Activated naive CD8-positive, alpha-beta T cell treated with anti-CD3 and anti-CD28 coated beads, Interleukin-2, amount 10 ng/mL, durations not matched to agents 7 days and 5 days (primary cell): ENCODE measurements around the gene CGREF1. TPM values are rescaled to one million over a fixed set of nuclear protein-coding genes. Genes with fewer than 3 reads are reported as not detected.
A peak's percentile ranks its signal among the peaks of the same experiment; 100 is the strongest.
"Not testable (repeated sequence)": the region's sequence is repeated elsewhere in the genome, so short reads cannot be mapped to it uniquely, and the experiment has no call there.

Source experiments
- ATAC-seq: fragments of 150-1000 bp; cut with Tn5 transposase; one replicate; pipeline ENCODE4 v1.10.0; 2021; ENCODE audit warnings: low read depth, moderate library complexity
- POLR2A ChIA-PET: fragments of 350-600 bp; sonication (Branson Sonifier 250); formaldehyde crosslinking; loops from one replicate; lab custom pipeline; 2021; ENCODE audit warnings: antibody characterized with exemption; lab: Charles Lee
- DNase-seq: peaks from one replicate; pipeline ENCODE4 v3.0.0; 2021
- H3K27ac Mint-ChIP-seq: one replicate; pipeline ENCODE4 v1.8.0; 2022; ENCODE audit warnings: mild to moderate bottlenecking, mixed read lengths
- H3K27me3 Mint-ChIP-seq: one replicate; pipeline ENCODE4 v1.8.0; 2022; ENCODE audit warnings: mild to moderate bottlenecking, moderate library complexity, mixed read lengths
- H3K36me3 Mint-ChIP-seq: one replicate; pipeline ENCODE4 v1.8.0; 2021; ENCODE audit warnings: mild to moderate bottlenecking, mixed read lengths
- H3K4me1 Mint-ChIP-seq: one replicate; pipeline ENCODE4 v1.8.0; 2021; ENCODE audit warnings: mixed read lengths
- H3K4me3 Mint-ChIP-seq: one replicate; pipeline ENCODE4 v1.8.0; 2022; ENCODE audit warnings: mild to moderate bottlenecking, moderate library complexity, mixed read lengths
- H3K9me3 Mint-ChIP-seq: one replicate; pipeline ENCODE4 v1.8.0; 2021; ENCODE audit warnings: mixed read lengths
- total RNA-seq, 2 experiments: library from RNA; stranded (reverse); gene quantifications; one replicate each; pipeline ENCODE4 v1.2.3, GENCODE V29; 2021

Gene CGREF1
- total RNA-seq, 2 experiments from 2014 or later: 1.6 TPM

DNA sequence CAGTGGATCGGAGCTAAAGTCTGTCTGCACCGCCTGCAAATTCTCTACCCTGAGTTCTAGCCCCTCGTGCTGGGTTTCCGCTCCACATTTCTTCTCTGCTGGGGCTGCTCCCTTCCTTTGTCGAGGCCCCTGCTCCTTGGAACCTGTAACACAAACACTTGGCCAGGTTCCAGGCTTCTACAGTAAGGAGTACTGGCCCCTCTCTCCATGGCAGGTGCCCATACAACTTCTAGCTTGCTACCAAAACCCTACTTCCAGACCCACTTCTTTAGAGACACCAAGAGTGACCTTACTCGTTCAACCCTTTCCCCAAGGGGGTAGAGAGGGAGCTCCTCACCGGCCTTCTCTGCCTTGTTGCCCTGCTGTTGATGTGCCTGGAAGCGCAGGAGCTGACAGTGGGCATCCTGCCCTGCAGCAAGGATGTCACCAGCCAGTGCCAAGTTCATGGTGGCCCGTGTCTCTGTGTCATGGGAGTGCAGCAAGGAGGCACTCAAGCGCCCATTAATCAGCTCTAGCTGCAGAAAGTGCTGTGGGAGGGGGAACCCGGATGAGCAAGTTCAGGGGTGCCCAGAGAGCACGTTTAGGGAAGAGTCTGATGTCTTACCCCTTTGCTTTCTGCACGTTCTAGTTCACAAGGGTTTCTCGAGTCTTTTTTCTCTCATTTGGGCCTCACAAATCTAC, 14.4 kb upstream of the CGREF1 start:
- H3K9me3 Mint-ChIP-seq: no peaks in the 10 kb centered on the region
- ATAC-seq: no peak

DNA sequence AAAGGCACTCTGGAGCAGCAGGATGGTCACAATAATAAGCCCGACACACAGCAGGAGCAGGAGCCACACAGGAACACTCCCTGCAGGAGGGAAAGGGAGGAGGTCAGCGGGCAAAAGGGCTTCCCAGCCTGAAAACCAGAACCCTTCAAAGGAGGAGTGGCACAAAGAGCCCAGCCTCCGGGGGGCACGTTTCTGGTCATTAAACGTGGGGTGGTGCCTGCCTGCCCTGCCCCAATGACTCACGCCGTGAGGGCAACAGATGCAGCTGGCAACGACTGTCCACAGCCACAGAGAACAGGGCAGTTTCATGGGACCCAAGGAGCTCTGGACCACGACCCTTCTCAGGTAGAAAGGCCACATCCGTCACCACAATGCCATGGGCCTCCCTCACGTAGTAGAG, 12.5 kb upstream of the CGREF1 start:
- Mint-ChIP-seq H3K27me3 (no peaks in the 10 kb centered on the region), H3K4me1 (peaks cover 17% of the 10 kb centered on the region), H3K4me3 (no peak overlapping the region), H3K36me3 (peaks cover 9% of the 10 kb centered on the region), H3K27ac (no peak overlapping the region), H3K9me3 (no peaks in the 10 kb centered on the region)
- DNase-seq (no peak), ATAC-seq (no peak)
- POLR2A ChIA-PET: interaction anchor here (0.7 kb wide), 1 partner anchor 8 kb away, joined by 3 read pairs; the partner anchor contains the start of gene ABHD1

More for the DNA sequence above, 14.4 kb upstream of the CGREF1 start:
- Mint-ChIP-seq H3K4me1 (peaks cover 17% of the 10 kb centered on the region), H3K27me3 (no peaks in the 10 kb centered on the region), H3K4me3 (peak overlapping the region; percentile 97), H3K27ac (peak overlapping the region; percentile 97), H3K36me3 (peaks cover 9% of the 10 kb centered on the region)
- no peak for DNase-seq
- POLR2A ChIA-PET: interaction anchor here (1.0 to 3.0 kb wide), 5 partner anchors 10 to 238 kb away, joined by 4 to 34 read pairs (median 5); partner anchors contain the start of genes ABHD1, ATRAID, CAD and SLC5A6

DNA sequence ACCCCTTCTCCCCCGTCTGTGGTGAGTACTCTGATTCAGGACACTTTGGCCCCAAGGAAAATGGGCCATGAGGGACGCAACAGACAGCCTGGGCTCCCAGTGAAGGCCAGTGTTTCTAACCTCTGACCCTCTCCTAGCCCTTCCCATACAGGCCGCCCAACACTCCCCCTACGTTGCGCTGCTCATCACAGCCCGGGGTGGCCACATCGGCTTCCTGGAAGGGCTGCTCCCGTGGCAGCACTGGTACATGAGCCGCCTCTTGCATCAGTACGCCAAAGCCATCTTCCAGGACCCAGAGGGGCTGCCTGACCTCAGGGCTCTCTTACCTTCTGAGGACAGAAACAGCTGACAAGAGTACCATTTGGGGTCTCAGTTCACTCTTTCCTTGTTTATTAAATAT, 11.5 kb upstream of the CGREF1 start:
- Mint-ChIP-seq H3K4me3 (no peak overlapping the region), H3K27ac (no peak overlapping the region), H3K4me1 (peaks cover 17% of the 10 kb centered on the region), H3K36me3 (peaks cover 9% of the 10 kb centered on the region), H3K9me3 (no peaks in the 10 kb centered on the region), H3K27me3 (no peaks in the 10 kb centered on the region)
- DNase-seq: no peak
- ATAC-seq: no peak
- POLR2A ChIA-PET: no interaction called here

DNA sequence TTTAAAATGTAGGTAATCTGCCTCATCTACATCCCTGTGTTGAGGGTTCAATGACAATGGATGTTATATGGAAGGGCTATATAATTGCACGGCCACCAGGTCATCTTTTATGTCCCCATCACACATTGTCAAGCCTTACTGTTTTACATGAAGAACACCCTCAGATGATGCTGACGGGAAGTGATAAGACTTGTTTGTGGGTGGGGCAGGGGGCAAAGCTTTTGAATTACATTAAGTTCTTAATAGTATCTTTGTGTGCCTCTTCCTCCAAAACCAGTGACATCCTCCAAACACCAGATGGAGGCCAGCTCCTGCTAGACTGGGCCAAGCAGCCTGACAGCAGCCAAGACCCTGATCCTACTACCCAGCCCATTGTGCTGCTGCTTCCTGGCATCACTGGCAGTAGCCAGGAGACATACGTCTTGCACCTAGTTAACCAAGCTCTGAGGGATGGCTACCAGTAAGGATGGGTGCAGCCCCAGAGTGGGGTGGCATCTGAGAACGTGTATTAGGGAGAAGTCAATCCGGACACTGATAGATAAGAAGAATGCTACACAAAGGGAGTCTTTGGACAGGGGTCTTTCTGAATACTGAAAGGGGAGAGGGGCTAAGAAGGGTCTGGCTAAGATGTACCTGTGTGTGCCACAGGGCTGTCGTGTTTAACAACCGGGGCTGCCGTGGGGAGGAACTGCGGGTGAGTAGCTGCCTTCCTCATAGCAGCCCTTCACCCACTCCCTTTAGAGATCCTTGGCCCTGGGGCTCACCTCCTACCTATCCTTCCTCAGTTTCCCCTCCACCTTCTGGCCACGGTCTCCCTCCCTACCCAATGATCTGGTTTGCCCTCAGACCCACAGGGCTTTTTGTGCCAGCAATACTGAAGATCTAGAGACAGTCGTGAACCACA, 10.0 kb upstream of the CGREF1 start:
- H3K4me3 Mint-ChIP-seq: no peak overlapping the region
- POLR2A ChIA-PET: no interaction called here

DNA sequence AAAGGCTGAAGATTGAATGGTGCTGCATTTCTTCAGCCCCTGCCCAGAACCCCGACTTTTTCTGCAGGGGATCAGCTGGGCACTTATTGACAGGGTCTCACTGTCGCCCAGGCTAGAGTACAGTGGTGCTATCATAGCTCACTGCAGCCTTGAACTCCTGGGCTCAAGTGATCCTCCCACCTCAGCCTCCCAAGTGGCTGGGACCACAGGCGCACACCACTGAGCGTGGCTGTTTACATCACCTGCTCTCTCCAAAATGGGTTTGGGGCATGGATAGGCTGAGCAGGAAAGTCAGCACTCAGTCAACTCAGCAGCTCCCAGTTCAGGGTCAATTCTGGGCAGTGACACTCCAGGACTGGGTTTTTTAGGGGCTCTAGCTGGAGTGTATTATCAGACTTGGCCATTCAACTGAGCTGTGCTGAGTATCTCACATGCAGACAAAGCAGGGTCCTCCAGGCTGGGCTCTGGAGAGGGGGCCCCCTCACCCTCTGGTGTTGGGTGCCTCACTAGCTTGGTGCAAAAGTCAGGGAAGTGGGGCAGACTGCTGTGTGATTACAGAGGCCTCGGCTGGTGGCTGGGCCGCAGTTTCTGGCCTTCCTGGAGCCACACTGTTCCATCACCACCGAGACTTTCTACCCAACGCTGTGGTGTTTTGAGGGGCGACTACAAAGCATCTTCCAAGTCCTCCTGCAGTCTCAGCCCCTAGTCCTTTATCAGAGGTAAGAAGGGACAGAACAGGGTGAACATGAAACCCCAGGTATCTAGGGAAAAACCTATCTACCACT, 9.1 kb upstream of the CGREF1 start:
- DNase-seq (no peak), ATAC-seq (no peak)
- Mint-ChIP-seq H3K4me1 (peaks cover 13% of the 10 kb centered on the region), H3K36me3 (peaks cover 3% of the 10 kb centered on the region), H3K27me3 (peaks cover 2% of the 10 kb centered on the region), H3K9me3 (no peaks in the 10 kb centered on the region), H3K4me3 (no peak overlapping the region), H3K27ac (no peak overlapping the region)
- POLR2A ChIA-PET: no interaction called here

More for the DNA sequence above, 10.0 kb upstream of the CGREF1 start:
- peaks cover 16% of the 10 kb centered on the region for H3K4me1 Mint-ChIP-seq
- DNase-seq (no peak), ATAC-seq (no peak)
- H3K27me3 Mint-ChIP-seq: no peaks in the 10 kb centered on the region
- H3K36me3 Mint-ChIP-seq: peaks cover 7% of the 10 kb centered on the region
- no peaks in the 10 kb centered on the region for H3K9me3 Mint-ChIP-seq
- H3K27ac Mint-ChIP-seq: no peak overlapping the region

DNA sequence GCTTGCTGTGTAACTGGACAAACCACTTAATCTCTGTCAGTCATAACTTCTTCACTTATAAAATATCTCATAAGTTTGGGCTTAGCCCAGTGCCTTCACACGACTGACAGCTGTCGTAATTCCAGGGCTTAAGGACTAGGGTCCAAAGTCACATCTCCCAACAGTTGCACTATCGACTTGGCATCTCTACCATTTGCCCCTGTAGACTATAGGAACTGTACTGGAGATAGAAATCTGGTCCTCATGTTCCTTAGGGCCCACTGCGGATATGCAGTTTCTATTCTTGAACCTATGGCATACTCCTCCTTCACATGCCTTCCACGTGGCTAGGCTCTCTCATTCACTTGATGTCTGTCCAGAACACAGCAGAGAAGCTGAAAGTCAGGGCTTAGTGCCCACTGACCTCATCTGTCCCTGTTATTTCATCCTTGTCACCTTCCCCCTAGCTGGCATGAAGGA, 7.4 kb upstream of the CGREF1 start:
- Mint-ChIP-seq H3K4me3 (no peak overlapping the region), H3K36me3 (peaks cover 2% of the 10 kb centered on the region), H3K27me3 (peaks cover 17% of the 10 kb centered on the region), H3K9me3 (no peaks in the 10 kb centered on the region), H3K27ac (no peak overlapping the region), H3K4me1 (peaks cover 9% of the 10 kb centered on the region)
- POLR2A ChIA-PET: interaction anchor here (0.7 to 0.9 kb wide), 2 partner anchors 9 to 56 kb away, joined by 3 to 4 read pairs; partner anchors contain the start of gene PREB
- ATAC-seq (no peak), DNase-seq (no peak)

DNA sequence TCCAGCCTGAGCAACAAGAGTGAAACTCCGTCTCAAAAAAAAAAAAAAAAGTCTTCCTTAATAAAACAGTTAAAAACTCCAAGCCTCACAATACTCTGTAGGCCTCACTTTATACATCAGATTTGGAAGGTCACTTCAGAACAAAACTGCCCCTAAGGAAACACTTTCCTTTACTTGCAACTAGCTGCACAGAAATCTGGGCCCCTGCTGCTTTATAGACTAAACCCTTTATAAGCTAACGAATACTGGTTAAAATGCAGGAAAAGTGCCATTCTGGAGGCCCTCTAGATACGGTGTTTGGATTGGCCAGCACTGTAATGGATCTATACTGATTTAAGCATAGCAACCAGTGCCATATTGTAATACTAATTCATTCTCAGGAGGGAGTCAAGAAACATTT, 6.2 kb upstream of the CGREF1 start:
- DNase-seq (no peak), ATAC-seq (no peak)
- H3K9me3 Mint-ChIP-seq: no peaks in the 10 kb centered on the region
- no peak overlapping the region for H3K27ac Mint-ChIP-seq
- peaks cover 2% of the 10 kb centered on the region for H3K36me3 Mint-ChIP-seq
- no peak overlapping the region for H3K4me3 Mint-ChIP-seq
- peaks cover 9% of the 10 kb centered on the region for H3K4me1 Mint-ChIP-seq
- POLR2A ChIA-PET: interaction anchor here (3.0 kb wide), 1 partner anchor 9 kb away, joined by 34 read pairs; the partner anchor contains the start of gene PREB
- peaks cover 20% of the 10 kb centered on the region for H3K27me3 Mint-ChIP-seq

DNA sequence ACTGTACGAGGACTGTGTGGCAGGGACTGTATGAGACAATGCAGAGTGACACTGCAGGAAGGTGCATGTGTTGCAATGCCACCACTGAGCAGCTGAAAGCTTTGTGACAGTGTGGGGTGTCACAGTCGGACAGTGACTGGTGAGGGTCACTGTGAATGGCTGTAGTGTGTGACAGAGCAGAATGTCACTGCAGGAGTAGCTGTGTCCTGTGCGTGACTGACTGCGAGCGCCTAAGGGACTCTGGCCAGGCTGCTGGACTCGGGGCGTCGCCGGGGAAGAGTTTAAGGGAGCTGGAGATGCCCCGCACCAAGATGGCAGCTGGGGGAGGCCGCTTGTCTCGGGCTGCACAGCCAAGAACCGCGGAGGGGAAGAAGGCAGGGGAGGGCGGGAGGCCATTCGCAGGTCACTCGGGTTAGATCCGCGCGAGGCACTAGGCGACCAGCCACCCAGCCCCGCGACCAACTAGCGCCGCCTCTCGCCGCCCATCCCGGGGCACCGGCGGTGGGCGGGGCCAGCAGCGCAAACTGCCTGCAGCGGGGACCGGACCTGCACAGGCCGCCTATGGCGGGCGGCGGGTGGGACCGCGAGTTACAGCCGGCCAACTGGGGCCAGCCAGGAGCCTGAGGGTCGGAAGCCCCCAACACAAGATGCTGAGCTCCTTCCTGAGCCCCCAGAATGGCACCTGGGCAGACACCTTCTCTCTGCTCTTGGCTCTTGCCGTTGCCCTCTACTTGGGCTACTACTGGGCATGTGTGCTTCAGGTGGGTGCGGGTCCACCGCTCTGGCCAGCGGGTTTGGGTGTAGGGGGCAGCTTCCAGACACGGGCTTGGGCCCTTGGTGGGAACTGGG, 4.6 kb upstream of the CGREF1 start, which contains the start of gene ABHD1:
ABHD1 (plus strand) TSS at position 514 of the 849 bp plus-strand sequence; CDS start at position 648, 134 bp downstream.
- H3K4me3 Mint-ChIP-seq: peak within 1 kb of the TSS; percentile 81
- H3K27me3 Mint-ChIP-seq: peaks cover 32% of the 10 kb centered on the region
- H3K36me3 Mint-ChIP-seq: no peaks in the 10 kb centered on the region
- H3K4me1 Mint-ChIP-seq: peaks cover 15% of the 10 kb centered on the region
- ATAC-seq (peak; percentile 81), DNase-seq (peak; percentile 79)
- no peaks in the 10 kb centered on the region for H3K9me3 Mint-ChIP-seq
- H3K27ac Mint-ChIP-seq: peak within 1 kb of the TSS; percentile 75
- POLR2A ChIA-PET: interaction anchor here (0.6 to 3.0 kb wide), 6 partner anchors 8 to 304 kb away, joined by 3 to 34 read pairs (median 3); partner anchors contain the start of genes KHK, NRBP1 and PREB

DNA sequence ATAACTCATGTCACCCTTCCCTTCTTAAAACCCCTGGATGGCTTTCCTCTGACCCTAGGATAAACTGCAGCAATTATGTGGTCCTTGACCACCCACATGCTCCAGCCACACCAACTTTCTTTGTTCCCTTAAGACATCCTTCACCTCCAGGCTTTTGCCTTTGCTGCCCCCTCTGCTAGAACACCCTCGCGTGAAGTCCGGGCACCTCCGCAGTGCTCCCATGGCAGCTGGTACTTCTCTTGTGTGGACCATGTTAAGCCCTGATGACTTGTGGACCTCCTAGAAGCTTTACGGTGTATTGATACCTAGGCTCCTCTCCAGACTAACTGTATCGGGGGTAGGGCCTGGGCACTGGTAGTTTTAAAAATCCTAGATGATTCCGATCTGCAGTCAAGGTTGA, 3.9 kb upstream of the CGREF1 start:
- Mint-ChIP-seq H3K27me3 (peaks cover 39% of the 10 kb centered on the region), H3K36me3 (no peaks in the 10 kb centered on the region), H3K27ac (peak overlapping the region; percentile 75), H3K4me3 (peak overlapping the region; percentile 81), H3K9me3 (no peaks in the 10 kb centered on the region), H3K4me1 (peaks cover 15% of the 10 kb centered on the region)
- ATAC-seq (no peak), DNase-seq (no peak)
- POLR2A ChIA-PET: interaction anchor here (0.6 to 3.0 kb wide), 4 partner anchors 11 to 305 kb away, joined by 3 to 34 read pairs (median 4); partner anchors contain the start of genes KHK, NRBP1 and PREB

DNA sequence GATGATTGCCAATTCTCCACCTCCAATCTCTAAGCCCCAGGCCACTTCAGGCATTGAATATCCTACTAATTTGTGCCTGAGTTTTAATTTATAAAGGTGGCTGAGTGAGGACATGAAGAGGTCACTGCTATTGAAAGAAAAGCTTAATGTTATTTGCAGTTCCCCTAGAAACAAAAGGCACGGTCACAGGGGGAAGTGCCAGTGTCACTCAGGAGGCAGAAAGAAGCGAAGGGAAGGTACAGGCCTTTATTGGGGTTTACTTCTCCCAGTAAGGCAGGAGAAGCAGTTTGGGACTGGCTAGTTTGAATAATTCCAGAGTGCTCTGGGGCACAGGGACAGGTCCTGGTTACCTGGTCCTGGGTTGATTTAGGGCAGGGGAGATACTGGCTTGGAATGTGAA, 3.0 kb upstream of the CGREF1 start:
- H3K4me1 Mint-ChIP-seq: peaks cover 15% of the 10 kb centered on the region
- H3K36me3 Mint-ChIP-seq: no peaks in the 10 kb centered on the region
- no peak for DNase-seq
- no peaks in the 10 kb centered on the region for H3K9me3 Mint-ChIP-seq
- no peak overlapping the region for H3K27ac Mint-ChIP-seq
- H3K27me3 Mint-ChIP-seq: peaks cover 46% of the 10 kb centered on the region
- H3K4me3 Mint-ChIP-seq: no peak overlapping the region
- no peak for ATAC-seq
- POLR2A ChIA-PET: interaction anchor here (3.0 kb wide), 1 partner anchor 12 kb away, joined by 34 read pairs; the partner anchor contains the start of gene PREB

DNA sequence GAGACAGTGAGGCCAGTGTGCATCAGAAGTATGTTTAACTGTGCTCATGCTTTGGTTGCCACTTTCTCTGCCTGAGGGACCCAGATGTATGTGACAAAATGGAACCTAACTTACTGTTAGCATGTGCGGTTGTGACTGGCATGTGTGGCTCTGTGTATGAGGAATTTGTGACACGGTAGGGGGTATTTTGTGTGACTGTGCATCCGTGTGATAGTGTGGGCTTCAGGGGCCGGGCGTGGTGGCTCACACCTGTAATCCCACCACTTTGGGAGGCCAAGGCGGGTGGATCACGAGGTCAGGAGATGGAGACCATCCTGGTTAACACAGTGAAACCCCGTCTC, 372 bp upstream of the CGREF1 start:
- H3K27ac Mint-ChIP-seq, DNase-seq, H3K9me3 Mint-ChIP-seq, H3K36me3 Mint-ChIP-seq, POLR2A ChIA-PET, ATAC-seq: not testable (repeated sequence)
- peaks cover 15% of the 10 kb centered on the region for H3K4me1 Mint-ChIP-seq
- peaks cover 48% of the 10 kb centered on the region for H3K27me3 Mint-ChIP-seq
- H3K4me3 Mint-ChIP-seq: peak overlapping the region; percentile 78
